K562 (cell line): ENCODE measurements around the gene ZNF41. TPM values are rescaled to one million over a fixed set of nuclear protein-coding genes. Genes with fewer than 3 reads are reported as not detected.

Source experiments
- ATAC-seq: fragments of 200-7000 bp; cut with Tn5 transposase; 3 replicates; pipeline ENCODE4 v1.9.1; 2020; ENCODE audit warnings: moderate library complexity
- BruUV-seq: library from RNA; stranded (reverse); fragments of 400-500 nt; replicated peaks from 2 replicates; lab custom pipeline; 2021; lab: Mats Ljungman, UMichigan
- CTCF ChIA-PET: fragments of 300-600 bp; formaldehyde crosslinking; extraction: SDS; loops from one replicate; lab custom pipeline; 2021; ENCODE audit warnings: low intra/inter-chr PET ratio; lab: Yijun Ruan, JAX
- POLR2A ChIA-PET: fragments of 300-600, 350-650 bp; sonication (Branson Sonifier 250); formaldehyde crosslinking; extraction: SDS; loops from one replicate; lab custom pipeline; 2021; ENCODE audit warnings: antibody characterized with exemption, inconsistent platforms; lab: Yijun Ruan, JAX
- DNase-seq, 4 experiments: peaks; one replicate each; pipeline versions ENCODE4 v3.0.0 to v3.0.0-alpha.2; 2011 to 2018; ENCODE audit warnings: low spot score in 3 of 4, mixed read lengths in 3 of 4; ENCODE audit errors: extremely low read depth in 1 of 4
- FAIRE-seq: peaks from 2 replicates; lab custom pipeline; 2011; peaks lifted over from hg19 to GRCh38; lab: Jason Lieb, UNC
- H2AFZ ChIP-seq: 2 replicates; pipeline ENCODE4 v1.6.0; 2011; ENCODE audit warnings: low read depth, low read length, control low read depth, inconsistent platforms
- H3K27ac ChIP-seq: fragments of 200-600 bp; 3 replicates; pipeline ENCODE4 v1.8.0; 2011; ENCODE audit warnings: low read depth, mild to moderate bottlenecking, control low read depth, inconsistent platforms, low read length, moderate library complexity, mixed read lengths; ENCODE audit errors: extremely low read depth
- H3K27me3 ChIP-seq, 2 experiments: fragments of 300-600 bp in 1 of 2; 2 replicates in 1 of 2; 3 replicates in 1 of 2; pipeline versions ENCODE4 v1.6.0 to v1.8.0; 2011; ENCODE audit warnings: inconsistent platforms in 2 of 2, low read length in 2 of 2, mild to moderate bottlenecking in 1 of 2, mixed read lengths in 1 of 2, moderate library complexity in 1 of 2; ENCODE audit not compliant: control insufficient read depth in 2 of 2, insufficient read depth in 2 of 2
- H3K36me3 ChIP-seq: fragments of 300-600 bp; 3 replicates; pipeline ENCODE4 v1.8.0; 2011; ENCODE audit warnings: mild to moderate bottlenecking, low read length, inconsistent platforms; ENCODE audit not compliant: control insufficient read depth, insufficient read depth
- H3K4me1 ChIP-seq, 2 experiments: fragments of 200-600 bp in 1 of 2; replicated peaks in 1 of 2; 2 replicates in 1 of 2; 3 replicates in 1 of 2; pipeline versions ENCODE4 v1.5.1 to v1.8.0; 2011; ENCODE audit warnings: inconsistent platforms in 2 of 2, low read length in 2 of 2, mild to moderate bottlenecking in 1 of 2, mixed read lengths in 1 of 2, moderate library complexity in 1 of 2; ENCODE audit not compliant: control insufficient read depth in 2 of 2, insufficient read depth in 2 of 2
- H3K4me2 ChIP-seq: 2 replicates; pipeline ENCODE4 v1.6.1; 2011; ENCODE audit warnings: low read length, control low read depth, inconsistent platforms, mixed read lengths; ENCODE audit not compliant: insufficient read depth
- H3K4me3 ChIP-seq: fragments of 200-600 bp; sonication (generic), shearing (Covaris generic); 2 replicates; pipeline ENCODE4 v1.5.1; 2016; ENCODE audit warnings: control low read depth, inconsistent platforms
- H3K79me2 ChIP-seq: fragments of 200-600 bp; 3 replicates; pipeline ENCODE4 v1.8.0; 2011; ENCODE audit warnings: low read length, inconsistent platforms; ENCODE audit not compliant: control insufficient read depth, insufficient read depth
- H3K9ac ChIP-seq, 2 experiments: 2 replicates each; pipeline versions ENCODE4 v1.6.0 to v1.6.1; 2011; ENCODE audit warnings: low read depth in 2 of 2, low read length in 2 of 2, control low read depth in 1 of 2, inconsistent platforms in 1 of 2, mild to moderate bottlenecking in 1 of 2, mixed read lengths in 1 of 2; ENCODE audit not compliant: insufficient read depth in 1 of 2
- H3K9me1 ChIP-seq: one replicate; pipeline ENCODE4 v1.6.0; 2011; ENCODE audit warnings: inconsistent platforms, mild to moderate bottlenecking, low read length, moderate library complexity; ENCODE audit not compliant: control insufficient read depth, insufficient read depth
- H3K9me3 ChIP-seq: replicated peaks from 2 replicates; pipeline ENCODE4 v1.5.1; 2011; ENCODE audit warnings: low read depth, low read length, inconsistent platforms; ENCODE audit not compliant: control insufficient read depth, insufficient read depth
- H4K20me1 ChIP-seq: replicated peaks from 2 replicates; pipeline ENCODE4 v1.6.1; 2011; ENCODE audit warnings: low read length, inconsistent platforms, mixed read lengths; ENCODE audit not compliant: control insufficient read depth, insufficient read depth
- COPS2 ChIP-seq: fragments of 450-650 bp; conservative IDR thresholded peaks from 2 replicates; pipeline ENCODE4 v1.6.1; 2016; ENCODE audit warnings: mild to moderate bottlenecking, moderate library complexity
- ELF1 ChIP-seq: fragments of 200-800 bp; sonication (Bioruptor generic); IDR thresholded peaks from 2 replicates; pipeline ENCODE4 v1.6.1; 2016; ENCODE audit warnings: missing genetic modification characterization, missing compliant biosample characterization
- FOXJ3 ChIP-seq: sonication (generic); formaldehyde crosslinking; IDR thresholded peaks from 2 replicates; pipeline ENCODE4 v1.4.0; 2020; ENCODE audit warnings: mild to moderate bottlenecking, missing genetic modification reagents
- KLF16 ChIP-seq: IDR thresholded peaks from 2 replicates; pipeline ENCODE4 v1.6.1; 2016; ENCODE audit warnings: antibody characterized with exemption
- NFE2L1 ChIP-seq: fragments of 450-650 bp; IDR thresholded peaks from 2 replicates; pipeline ENCODE4 v1.6.1; 2016; ENCODE audit warnings: missing genetic modification characterization, low read depth, mild to moderate bottlenecking, missing compliant biosample characterization, moderate library complexity, borderline replicate concordance
- SAP30 ChIP-seq: fragments of 200-600 bp; sonication (generic); IDR thresholded peaks from 2 replicates; pipeline ENCODE4 v1.6.1; 2012; ENCODE audit warnings: borderline replicate concordance, low read depth, mild to moderate bottlenecking, moderate library complexity, low read length, control low read depth, inconsistent platforms; ENCODE audit not compliant: insufficient read depth, poor library complexity, severe bottlenecking
- SRSF3 ChIP-seq: fragments of 200-400 bp; formaldehyde crosslinking; IDR thresholded peaks from 2 replicates; pipeline ENCODE4 v1.6.1; 2016; ENCODE audit warnings: mild to moderate bottlenecking, low read length, moderate library complexity; ENCODE audit not compliant: insufficient read depth
- XRCC3 ChIP-seq: fragments of 450-650 bp; IDR thresholded peaks from 2 replicates; pipeline ENCODE4 v1.6.1; 2017; ENCODE audit warnings: mild to moderate bottlenecking, moderate library complexity
- WGBS: fragments of 100-300 bp; shearing (Covaris generic); methylation state at CpG from one replicate; pipeline ENCODE4 v1.1.6; 2016; ENCODE audit warnings: low coverage, mixed read lengths; ENCODE audit not compliant: insufficient coverage; ENCODE audit errors: missing lambda C conversion rate; 5-methylcytosine and 5-hydroxymethylcytosine counted together
- in situ Hi-C: fragments of 300-500 bp; cut with MboI; formaldehyde crosslinking; loops from 4 replicates; pipeline ENCODE4 v1.15.0; 2018; ENCODE audit warnings: inconsistent platforms, mixed read lengths
- intact Hi-C: fragments of 100-400 bp; cut with micrococcal nuclease; formaldehyde crosslinking; loops from 2 replicates; pipeline ENCODE4 v1.14.2; 2022
- polyA plus RNA-seq, 8 experiments: library from polyadenylated mRNA; depleted of rRNA in 4 of 8; stranded (reverse) in 5 of 8; unstranded in 3 of 8; fragments of >200 nt; fragmentation: Nextera tagmentation in 2 of 8; fragmentation: Illumina TruSeq in 1 of 8; extraction: Ambion mirVana in 2 of 8; extraction: Trizol in 1 of 8; gene quantifications; 2 replicates each; pipeline versions ENCODE4 v1.2.1 to v1.2.3, GENCODE V29; 2011 to 2014; ENCODE audit warnings: inconsistent platforms in 1 of 8, missing spikeins in 1 of 8
- total RNA-seq, 7 experiments: library from RNA; depleted of rRNA in 6 of 7; stranded (reverse); fragments of >200 nt in 6 of 7; fragmentation: Illumina TruSeq in 2 of 7; extraction: Trizol in 2 of 7; gene quantifications; 2 replicates each; pipeline versions ENCODE4 v1.2.1 to v1.2.3, GENCODE V29; 2011 to 2021; ENCODE audit warnings: low replicate concordance in 1 of 7
- TF ChIP-seq, protein P1 (sequence below): sonication (generic); formaldehyde crosslinking; IDR thresholded peaks from 2 replicates; pipeline ENCODE4 v1.8.0; 2022; ENCODE audit warnings: mild to moderate bottlenecking, missing genetic modification reagents, borderline replicate concordance
- TF ChIP-seq, protein P2 (sequence below), 2 experiments: IDR thresholded peaks in 1 of 2; conservative IDR thresholded peaks in 1 of 2; 2 replicates each; pipeline ENCODE4 v1.6.1; 2016; ENCODE audit warnings: low read depth in 2 of 2, mild to moderate bottlenecking in 1 of 2, missing compliant biosample characterization in 1 of 2, missing genetic modification characterization in 1 of 2, moderate library complexity in 1 of 2
- TF ChIP-seq, protein P3 (sequence below): fragments of 200-400 bp; formaldehyde crosslinking; IDR thresholded peaks from 2 replicates; pipeline ENCODE4 v1.6.1; 2017; ENCODE audit warnings: mild to moderate bottlenecking, low read depth, low read length, moderate library complexity
- TF ChIP-seq, protein P4 (sequence below): fragments of 250-450 bp; sonication (Bioruptor Pico); IDR thresholded peaks from 2 replicates; pipeline ENCODE4 v1.8.0; 2022; ENCODE audit warnings: inconsistent platforms, mild to moderate bottlenecking, moderate library complexity, borderline replicate concordance

Gene ZNF41
- total and polyA plus RNA-seq, 9 of the 15 experiments (the other 6 are each of a cell fraction or from before 2014, with no cell fraction given), result 0.53 to 8.6 (median 6.6) TPM

DNA sequence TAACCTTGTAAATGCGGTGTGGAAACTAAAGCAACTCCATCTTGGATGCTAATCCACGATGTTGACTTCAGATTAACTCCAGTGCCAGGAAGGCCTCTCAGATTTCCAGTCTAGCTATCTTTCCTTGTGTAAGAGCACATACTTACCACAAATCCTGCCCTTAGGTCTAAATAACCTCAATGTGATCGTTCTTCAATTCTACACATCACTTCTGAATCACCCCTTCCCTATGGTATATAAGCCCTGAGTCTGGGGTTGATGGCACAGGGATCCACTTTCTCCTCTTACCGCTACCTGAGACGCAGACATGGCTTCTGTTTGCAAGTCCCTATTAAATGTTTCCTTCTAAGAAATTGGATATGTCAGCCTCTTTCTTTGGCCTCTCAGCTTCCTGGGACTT lies 17.5 kb upstream of the ZNF41 start:
- no peak overlapping the region for H3K9ac ChIP-seq
- POLR2A ChIA-PET, result interaction anchor here (1.5 kb wide), 1 partner anchor 10 kb away, joined by 4 read pairs; no protein-coding TSS in a partner anchor
- H3K27ac ChIP-seq, result no peak overlapping the region
- TF ChIP-seq, protein P1, sequence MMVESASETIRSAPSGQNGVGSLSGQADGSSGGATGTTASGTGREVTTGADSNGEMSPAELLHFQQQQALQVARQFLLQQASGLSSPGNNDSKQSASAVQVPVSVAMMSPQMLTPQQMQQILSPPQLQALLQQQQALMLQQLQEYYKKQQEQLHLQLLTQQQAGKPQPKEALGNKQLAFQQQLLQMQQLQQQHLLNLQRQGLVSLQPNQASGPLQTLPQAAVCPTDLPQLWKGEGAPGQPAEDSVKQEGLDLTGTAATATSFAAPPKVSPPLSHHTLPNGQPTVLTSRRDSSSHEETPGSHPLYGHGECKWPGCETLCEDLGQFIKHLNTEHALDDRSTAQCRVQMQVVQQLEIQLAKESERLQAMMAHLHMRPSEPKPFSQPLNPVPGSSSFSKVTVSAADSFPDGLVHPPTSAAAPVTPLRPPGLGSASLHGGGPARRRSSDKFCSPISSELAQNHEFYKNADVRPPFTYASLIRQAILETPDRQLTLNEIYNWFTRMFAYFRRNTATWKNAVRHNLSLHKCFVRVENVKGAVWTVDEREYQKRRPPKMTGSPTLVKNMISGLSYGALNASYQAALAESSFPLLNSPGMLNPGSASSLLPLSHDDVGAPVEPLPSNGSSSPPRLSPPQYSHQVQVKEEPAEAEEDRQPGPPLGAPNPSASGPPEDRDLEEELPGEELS (CRISPR knock-in tag), result no peak
- TF ChIP-seq KLF16 (no peak), SRSF3 (no peak), SAP30 (no peak), NFE2L1 (tag) (no peak), COPS2 (no peak), FOXJ3 (no peak), XRCC3 (no peak), ELF1 (tag) (no peak)
- TF ChIP-seq, protein P2, sequence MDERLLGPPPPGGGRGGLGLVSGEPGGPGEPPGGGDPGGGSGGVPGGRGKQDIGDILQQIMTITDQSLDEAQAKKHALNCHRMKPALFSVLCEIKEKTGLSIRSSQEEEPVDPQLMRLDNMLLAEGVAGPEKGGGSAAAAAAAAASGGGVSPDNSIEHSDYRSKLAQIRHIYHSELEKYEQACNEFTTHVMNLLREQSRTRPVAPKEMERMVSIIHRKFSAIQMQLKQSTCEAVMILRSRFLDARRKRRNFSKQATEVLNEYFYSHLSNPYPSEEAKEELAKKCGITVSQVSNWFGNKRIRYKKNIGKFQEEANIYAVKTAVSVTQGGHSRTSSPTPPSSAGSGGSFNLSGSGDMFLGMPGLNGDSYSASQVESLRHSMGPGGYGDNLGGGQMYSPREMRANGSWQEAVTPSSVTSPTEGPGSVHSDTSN (CRISPR knock-in tag; IDR thresholded peaks at IDR 0.05; ENCODE audit: low read depth), result no peak
- TF ChIP-seq, protein P2 (tag; conservative IDR thresholded peaks at IDR 0.05; ENCODE audit: low read depth), result no peak
- TF ChIP-seq, protein P3, sequence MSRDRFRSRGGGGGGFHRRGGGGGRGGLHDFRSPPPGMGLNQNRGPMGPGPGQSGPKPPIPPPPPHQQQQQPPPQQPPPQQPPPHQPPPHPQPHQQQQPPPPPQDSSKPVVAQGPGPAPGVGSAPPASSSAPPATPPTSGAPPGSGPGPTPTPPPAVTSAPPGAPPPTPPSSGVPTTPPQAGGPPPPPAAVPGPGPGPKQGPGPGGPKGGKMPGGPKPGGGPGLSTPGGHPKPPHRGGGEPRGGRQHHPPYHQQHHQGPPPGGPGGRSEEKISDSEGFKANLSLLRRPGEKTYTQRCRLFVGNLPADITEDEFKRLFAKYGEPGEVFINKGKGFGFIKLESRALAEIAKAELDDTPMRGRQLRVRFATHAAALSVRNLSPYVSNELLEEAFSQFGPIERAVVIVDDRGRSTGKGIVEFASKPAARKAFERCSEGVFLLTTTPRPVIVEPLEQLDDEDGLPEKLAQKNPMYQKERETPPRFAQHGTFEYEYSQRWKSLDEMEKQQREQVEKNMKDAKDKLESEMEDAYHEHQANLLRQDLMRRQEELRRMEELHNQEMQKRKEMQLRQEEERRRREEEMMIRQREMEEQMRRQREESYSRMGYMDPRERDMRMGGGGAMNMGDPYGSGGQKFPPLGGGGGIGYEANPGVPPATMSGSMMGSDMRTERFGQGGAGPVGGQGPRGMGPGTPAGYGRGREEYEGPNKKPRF, result no peak
- TF ChIP-seq, protein P4, sequence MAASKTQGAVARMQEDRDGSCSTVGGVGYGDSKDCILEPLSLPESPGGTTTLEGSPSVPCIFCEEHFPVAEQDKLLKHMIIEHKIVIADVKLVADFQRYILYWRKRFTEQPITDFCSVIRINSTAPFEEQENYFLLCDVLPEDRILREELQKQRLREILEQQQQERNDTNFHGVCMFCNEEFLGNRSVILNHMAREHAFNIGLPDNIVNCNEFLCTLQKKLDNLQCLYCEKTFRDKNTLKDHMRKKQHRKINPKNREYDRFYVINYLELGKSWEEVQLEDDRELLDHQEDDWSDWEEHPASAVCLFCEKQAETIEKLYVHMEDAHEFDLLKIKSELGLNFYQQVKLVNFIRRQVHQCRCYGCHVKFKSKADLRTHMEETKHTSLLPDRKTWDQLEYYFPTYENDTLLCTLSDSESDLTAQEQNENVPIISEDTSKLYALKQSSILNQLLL, result no peak
- FAIRE-seq (no peak), ATAC-seq (no peak), DNase-seq (no peak)
- H3K4me2 ChIP-seq, result no peak overlapping the region
- in situ Hi-C loops, result loop anchor here (25.0 kb wide), 1 partner anchor 537 kb away; no protein-coding TSS in a partner anchor
- no peaks in the 10 kb centered on the region for H3K36me3 ChIP-seq
- no TSS peak for BruUV-seq
- intact Hi-C loops, result no loop called here
- no peaks in the 10 kb centered on the region for H3K4me1 ChIP-seq
- no peaks in the 10 kb centered on the region for H3K9me3 ChIP-seq
- H3K79me2 ChIP-seq, result no peaks in the 10 kb centered on the region
- peaks cover 0 to 19% of the 10 kb centered on the region in 2 experiments; a peak in 4 of 5 replicates for H3K27me3 ChIP-seq
- no peak overlapping the region for H3K4me3 ChIP-seq
- no peak overlapping the region for H2AFZ ChIP-seq
- CTCF ChIA-PET, result no interaction called here
- WGBS, result 19% methylated on average over 5 of the region's 5 CpGs
- H3K9me1 ChIP-seq, result no peaks in the 10 kb centered on the region
- H4K20me1 ChIP-seq, result no peaks in the 10 kb centered on the region; the same call in 1 of the 2 replicates
